ENCODE results near the gene CFL1. TPM values are rescaled to one million over a fixed set of nuclear protein-coding genes. Genes with fewer than 3 reads are reported as not detected.
"Not testable (repeated sequence)": the region's sequence is repeated elsewhere in the genome, so short reads cannot be mapped to it uniquely, and the experiment has no call there.

CFL1 gene
- total and polyA plus RNA-seq, 2 of the 8 experiments (the other 6 are each of a cell fraction or from before 2014, with no cell fraction given), result 1,252 to 1,365 TPM

DNA sequence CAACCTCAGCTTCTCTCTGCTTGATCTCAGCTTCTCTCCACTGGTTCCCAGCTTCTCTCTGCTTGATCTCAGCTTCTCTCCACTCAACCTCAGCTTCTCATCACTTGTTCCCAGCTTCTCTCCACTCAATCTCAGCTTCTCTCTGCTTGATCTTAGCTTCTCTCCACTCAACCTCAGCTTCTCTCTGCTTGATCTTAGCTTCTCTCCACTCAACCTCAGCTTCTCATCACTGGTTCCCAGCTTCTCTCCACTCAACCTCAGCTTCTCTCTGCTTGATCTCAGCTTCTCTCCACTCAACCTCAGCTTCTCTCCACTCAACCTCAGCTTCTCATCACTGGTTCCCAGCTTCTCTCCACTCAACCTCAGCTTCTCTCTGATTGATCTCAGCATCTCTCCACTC, 25.7 kb downstream of the CFL1 start:
- H4K20me1 ChIP-seq (replicated peaks in 1 of 2; ENCODE audit: control insufficient read depth in 1 of 2, insufficient read depth in 2 of 2, low read length in 2 of 2); H4K5ac ChIP-seq (ENCODE audit: insufficient read length, low read depth, low read length); H2BK120ac ChIP-seq (replicated peaks; ENCODE audit: low read depth, low read length); H2BK20ac ChIP-seq (ENCODE audit: low read length); DNase-seq (ENCODE audit: low read depth in 1 of 2, low spot score in 2 of 2); H3K4me1 ChIP-seq (replicated peaks in 1 of 4; ENCODE audit: control insufficient read depth in 3 of 4, insufficient read depth in 4 of 4, low read length in 3 of 4); H3K36me3 ChIP-seq (ENCODE audit: control insufficient read depth in 2 of 4, insufficient read depth in 4 of 4, low read length in 3 of 4); H3K9ac ChIP-seq (replicated peaks in 1 of 4; ENCODE audit: extremely low read depth in 1 of 4, low read depth in 3 of 4, low read length in 3 of 4); H2BK15ac ChIP-seq (ENCODE audit: low read length); H3K14ac ChIP-seq (ENCODE audit: insufficient read length); H3K9me3 ChIP-seq (ENCODE audit: insufficient read depth in 2 of 2, low read depth in 1 of 2, low read length in 1 of 2); H4K8ac ChIP-seq (ENCODE audit: extremely low read depth, insufficient read depth, low read length); H3K79me1 ChIP-seq (ENCODE audit: low read depth, low read length); H3K27ac ChIP-seq (ENCODE audit: low read depth, low read length); H3K79me2 ChIP-seq (ENCODE audit: control insufficient read depth in 1 of 2, insufficient read depth in 2 of 2, low read length in 2 of 2); H3K4me3 ChIP-seq (ENCODE audit: extremely low read depth in 1 of 4, insufficient read depth in 2 of 4, low read depth in 3 of 4, low read length in 4 of 4); H4K91ac ChIP-seq (replicated peaks; ENCODE audit: insufficient read length, low read length); H2BK5ac ChIP-seq (ENCODE audit: low read depth, low read length); FAIRE-seq; H3K18ac ChIP-seq (ENCODE audit: extremely low read depth, low read length); H2BK12ac ChIP-seq (ENCODE audit: low read depth, low read length); H3K23ac ChIP-seq (ENCODE audit: insufficient read length); H3K56ac ChIP-seq (replicated peaks; ENCODE audit: insufficient read length, low read depth, low read length); H3K4ac ChIP-seq (replicated peaks; ENCODE audit: insufficient read length, low read depth, low read length); H2AFZ ChIP-seq (ENCODE audit: low read length); H3K27me3 ChIP-seq (replicated peaks in 1 of 4; ENCODE audit: control insufficient read depth in 3 of 4, extremely low read depth in 1 of 4, insufficient read depth in 3 of 4, low read length in 3 of 4): not testable (repeated sequence)
- ChIA-PET POLR2A (ENCODE audit: partially characterized antibody) (interaction anchor here (0.6 to 4.0 kb wide), 8 partner anchors 9 to 146 kb away, joined by 3 to 30 read pairs (median 8); partner anchors contain the start of genes CFL1, KAT5 and MUS81), CTCF (ENCODE audit: partially characterized antibody) (interaction anchor here (0.6 to 3.9 kb wide), 20 partner anchors 9 to 227 kb away, joined by 3 to 52 read pairs (median 4); partner anchors contain the start of genes AP5B1, FIBP, KAT5 and MUS81)
- Histone ChIP-seq H3K23me2 (ENCODE audit: low read depth, low read length) (peaks cover 22% of the 10 kb centered on the region), H3K4me2 (ENCODE audit: insufficient read depth in 1 of 2, low read depth in 2 of 2, low read length in 2 of 2) (peak overlapping the region in 1 of 2 experiments; percentile 100; a peak in 1 of 4 replicates), H2AK5ac (ENCODE audit: low read depth, low read length) (0 out of 2 replicates have a peak overlapping the region, but pooled peaks have one; percentile 45)

Data from H1 (cell line).